Psoas muscle (tissue), 8 donors: ENCODE data around the gene FBXO22. TPM values are rescaled to one million over a fixed set of nuclear protein-coding genes. Genes with fewer than 3 reads are reported as not detected.

Experiments
- ATAC-seq, 4 donors: fragments of 200-7000 bp; cut with Tn5 transposase; one replicate each; pipeline ENCODE4 v1.9.1; 2020; ENCODE audit warnings: moderate library complexity in 3 of 4, mild to moderate bottlenecking in 2 of 4
- DNase-seq, 2 donors: peaks; one replicate each; pipeline ENCODE4 v3.0.0-alpha.2; 2020
- H3K27ac ChIP-seq: fragments of 200-600 bp; one replicate; pipeline ENCODE4 v1.8.0; 2022
- H3K27me3 ChIP-seq, 3 donors: fragments of 200-600 bp in 1 of 3; one replicate each; pipeline versions ENCODE4 v1.6.1 to v1.8.0; 2013 to 2022; ENCODE audit warnings: low read length in 2 of 3, mild to moderate bottlenecking in 2 of 3, moderate library complexity in 1 of 3; ENCODE audit not compliant: insufficient read depth in 3 of 3
- H3K36me3 ChIP-seq, 2 donors: fragments of 200-600 bp in 1 of 2; one replicate each; pipeline versions ENCODE4 v1.6.1 to v1.8.0; 2013 to 2022; ENCODE audit warnings: low read depth in 1 of 2, mild to moderate bottlenecking in 1 of 2, moderate library complexity in 1 of 2; ENCODE audit not compliant: insufficient read depth in 1 of 2
- H3K4me1 ChIP-seq: fragments of 200-600 bp; one replicate; pipeline ENCODE4 v1.8.0; 2022
- H3K4me3 ChIP-seq: fragments of 200-600 bp; one replicate; pipeline ENCODE4 v1.8.0; 2022; ENCODE audit warnings: mild to moderate bottlenecking
- H3K9me3 ChIP-seq: fragments of 200-600 bp; one replicate; pipeline ENCODE4 v1.8.0; 2022
- CTCF ChIP-seq: fragments of 200-600 bp; IDR thresholded peaks from one replicate; pipeline ENCODE4 v1.8.0; 2022; ENCODE audit warnings: antibody characterized with exemption
- WGBS, 3 donors: extraction: QIAGEN DNeasy Blood & Tissue Kit; methylation state at CpG; one replicate each; pipeline versions ENCODE4 v1.1.6 to v1.1.7; 2013; 5-methylcytosine and 5-hydroxymethylcytosine counted together
- intact Hi-C, 2 donors: fragments of 100-400 bp; cut with DNase I; formaldehyde crosslinking; loops; one replicate each; pipeline versions ENCODE4 v1.11.0 to v1.14.2; 2022
- polyA plus RNA-seq, 3 donors: library from polyadenylated mRNA; stranded (reverse); fragments of 200-250 nt; gene quantifications; one replicate each; pipeline ENCODE4 v1.2.3, GENCODE V29; 2013
- total RNA-seq, 4 donors: library from RNA; stranded (reverse); fragmentation: NEBNext Ultra II Directional in 2 of 4; extraction: Animal tissue kit (Norgen Biotek cat#: 25700) in 2 of 4; gene quantifications; one replicate each; pipeline versions ENCODE4 v1.2.1 to v1.2.4, GENCODE V29; 2021 to 2023
- donor health status: healthy with polysubstance abuse.
- donor health status: DM: no; HTN: no; CAD: no; lungs with moderate emphysema.
- donor health status: Bipolar disorder and iron deficiency.
- donor health status: healthy.
- donor health status: DM: yes; HTN: yes; CAD: no.
- donor health status: DM: no; HTN: no; CAD: no.
- donor health status: DM: no; HTN: no; CAD: no.
- donor health status: DM: yes; HTN: yes; CAD: no.

Gene FBXO22
- total and polyA plus RNA-seq, 7 donors, result 13.3 to 35.6 (median 15.3) TPM

DNA sequence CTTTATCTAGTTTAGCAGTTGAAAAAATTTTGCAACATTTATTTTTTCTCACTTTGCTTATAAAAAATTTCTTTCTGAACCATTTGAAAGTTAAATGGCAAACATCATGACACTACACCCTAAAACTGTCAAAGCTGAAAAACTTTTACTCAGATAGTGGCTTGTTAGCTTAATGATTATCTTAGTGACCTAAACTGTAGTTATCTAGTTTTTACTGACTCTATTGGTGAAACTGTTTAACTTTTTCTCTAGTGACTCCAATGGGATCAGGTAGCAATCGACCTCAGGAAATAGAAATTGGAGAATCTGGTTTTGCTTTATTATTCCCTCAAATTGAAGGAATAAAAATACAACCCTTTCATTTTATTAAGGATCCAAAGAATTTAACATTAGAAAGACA, 13.3 kb downstream of the FBXO22 start:
- Histone ChIP-seq H3K36me3 (peaks cover 0 to 61% of the 10 kb centered on the region in 2 donors), H3K4me3 (no peak overlapping the region), H3K4me1 (peaks cover 6% of the 10 kb centered on the region), H3K27me3 (no peaks in the 10 kb centered on the region), H3K9me3 (no peaks in the 10 kb centered on the region), H3K27ac (no peak overlapping the region)
- no peak for ATAC-seq
- no peak for DNase-seq
- TF ChIP-seq CTCF, result no peak
- WGBS, 3 donors, result 84 to 93% (median 87%) methylated on average over 1 of the region's 1 CpG
- intact Hi-C loops, result no loop called here

DNA sequence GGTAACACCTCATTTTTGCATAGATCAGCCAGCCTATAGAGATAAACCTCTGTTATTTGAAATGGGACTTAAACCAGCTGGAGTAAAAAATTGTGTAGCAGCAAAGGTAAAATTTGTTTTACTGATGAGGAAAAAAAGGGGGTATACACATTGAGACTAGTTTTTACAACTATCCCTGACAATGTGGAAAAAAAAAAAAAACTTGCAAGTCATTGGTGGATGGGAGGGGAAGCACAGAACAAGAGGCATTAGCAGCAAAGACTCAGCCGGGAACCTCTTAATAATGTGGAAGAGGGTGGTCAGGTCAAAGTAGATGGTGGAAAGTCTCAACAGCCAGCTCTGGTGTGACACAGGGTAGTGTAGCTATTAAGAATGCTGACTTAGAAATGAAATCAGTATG, 14.5 kb downstream of the FBXO22 start:
- H3K36me3 ChIP-seq, result peaks cover 0 to 60% of the 10 kb centered on the region in 2 donors

GRCh38 chr15:75920079-75920478, 16.4 kb downstream of the FBXO22 start:
- WGBS, 3 donors, result 97 to 100% (median 98%) methylated on average over 1 of the region's 1 CpG
- peaks cover 26% of the 10 kb centered on the region for H3K4me1 ChIP-seq
- no peaks in the 10 kb centered on the region for H3K27me3 ChIP-seq
- intact Hi-C loops, result no loop called here
- TF ChIP-seq CTCF, result no peak
- H3K9me3 ChIP-seq, result no peaks in the 10 kb centered on the region
- H3K27ac ChIP-seq, result no peak overlapping the region
- H3K36me3 ChIP-seq, result peaks cover 0 to 40% of the 10 kb centered on the region in 2 donors
- H3K4me3 ChIP-seq, result no peak overlapping the region
- no peak for ATAC-seq
- no peak for DNase-seq

More for the DNA sequence above, 14.5 kb downstream of the FBXO22 start:
- no peak overlapping the region for H3K4me3 ChIP-seq
- no peak overlapping the region for H3K27ac ChIP-seq
- intact Hi-C loops, result no loop called here
- DNase-seq (no peak), ATAC-seq (no peak)
- no peaks in the 10 kb centered on the region for H3K9me3 ChIP-seq
- WGBS, 3 donors, result 94 to 100% (median 100%) methylated on average over 1 of the region's 1 CpG
- peaks cover 18% of the 10 kb centered on the region for H3K4me1 ChIP-seq
- no peak for TF ChIP-seq CTCF
- no peaks in the 10 kb centered on the region for H3K27me3 ChIP-seq

DNA sequence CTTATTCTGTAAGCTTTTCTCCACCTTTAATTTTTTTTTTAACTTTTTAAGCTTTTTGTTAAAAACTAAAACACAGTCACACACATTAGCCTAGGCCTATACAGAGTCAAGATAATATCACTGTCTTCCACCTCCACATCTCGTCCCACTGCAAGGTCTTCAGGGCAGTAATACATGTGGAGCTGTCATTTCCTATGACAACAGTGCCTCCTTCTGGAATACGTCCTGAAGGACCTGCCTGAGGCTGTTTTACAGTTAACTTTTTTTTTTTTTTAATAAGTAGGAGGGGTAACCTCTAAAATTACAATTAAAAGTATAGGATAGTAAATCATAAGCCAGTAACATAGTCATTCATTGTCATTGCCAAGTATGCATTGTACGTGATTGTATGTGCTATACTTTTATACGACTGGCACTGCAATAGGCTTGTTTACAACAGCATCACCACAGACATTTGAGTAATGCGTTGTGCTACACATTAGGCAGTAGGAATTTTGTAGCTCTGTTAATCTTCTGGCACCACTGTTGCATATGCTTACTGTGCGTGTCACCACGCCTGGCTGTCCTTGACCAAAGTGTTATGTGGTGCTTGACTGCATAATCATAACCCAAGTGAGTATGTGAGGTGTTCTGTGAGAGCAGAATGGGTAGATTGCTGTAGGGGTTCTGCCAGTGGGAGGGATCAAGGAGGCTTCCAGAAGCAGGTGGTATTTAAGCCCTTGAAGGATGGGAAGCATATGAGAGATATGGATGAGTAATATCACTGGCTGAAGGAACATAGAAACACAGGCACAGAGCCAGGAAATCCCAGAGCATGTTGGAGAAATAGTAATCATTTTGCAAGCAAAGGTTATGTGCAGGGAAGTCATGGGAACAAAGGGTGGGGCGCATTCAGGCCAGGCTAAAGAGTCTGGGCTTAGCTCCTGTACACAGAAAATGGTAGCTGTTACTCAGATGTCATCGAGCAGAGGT, 18.3 kb downstream of the FBXO22 start:
- peaks cover 0 to 36% of the 10 kb centered on the region in 2 donors for H3K36me3 ChIP-seq
- intact Hi-C loops, result no loop called here
- no peaks in the 10 kb centered on the region for H3K27me3 ChIP-seq
- TF ChIP-seq CTCF, result peak; percentile 32
- DNase-seq, result peak in 1 of 2 donors; percentile 17
- no peak overlapping the region for H3K4me3 ChIP-seq
- peaks cover 32% of the 10 kb centered on the region for H3K4me1 ChIP-seq
- H3K27ac ChIP-seq, result no peak overlapping the region
- H3K9me3 ChIP-seq, result no peaks in the 10 kb centered on the region
- WGBS, 3 donors, result 82 to 85% (median 83%) methylated on average over 9 of the region's 9 CpGs
- ATAC-seq, result peak; percentile 55 to 86 (median 79)
